GM21367 (cell line): ENCODE measurements around the gene AP4S1.
"Not testable (repeated sequence)": the region's sequence is repeated elsewhere in the genome, so short reads cannot be mapped to it uniquely, and the experiment has no call there.

ENCODE experiments used
- ATAC-seq: cut with Tn5 transposase; IDR thresholded peaks from one replicate; pipeline ENCODE4 v1.9.1; 2021; ENCODE audit not compliant: unreplicated experiment

Gene AP4S1, protein sequence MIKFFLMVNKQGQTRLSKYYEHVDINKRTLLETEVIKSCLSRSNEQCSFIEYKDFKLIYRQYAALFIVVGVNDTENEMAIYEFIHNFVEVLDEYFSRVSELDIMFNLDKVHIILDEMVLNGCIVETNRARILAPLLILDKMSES

DNA sequence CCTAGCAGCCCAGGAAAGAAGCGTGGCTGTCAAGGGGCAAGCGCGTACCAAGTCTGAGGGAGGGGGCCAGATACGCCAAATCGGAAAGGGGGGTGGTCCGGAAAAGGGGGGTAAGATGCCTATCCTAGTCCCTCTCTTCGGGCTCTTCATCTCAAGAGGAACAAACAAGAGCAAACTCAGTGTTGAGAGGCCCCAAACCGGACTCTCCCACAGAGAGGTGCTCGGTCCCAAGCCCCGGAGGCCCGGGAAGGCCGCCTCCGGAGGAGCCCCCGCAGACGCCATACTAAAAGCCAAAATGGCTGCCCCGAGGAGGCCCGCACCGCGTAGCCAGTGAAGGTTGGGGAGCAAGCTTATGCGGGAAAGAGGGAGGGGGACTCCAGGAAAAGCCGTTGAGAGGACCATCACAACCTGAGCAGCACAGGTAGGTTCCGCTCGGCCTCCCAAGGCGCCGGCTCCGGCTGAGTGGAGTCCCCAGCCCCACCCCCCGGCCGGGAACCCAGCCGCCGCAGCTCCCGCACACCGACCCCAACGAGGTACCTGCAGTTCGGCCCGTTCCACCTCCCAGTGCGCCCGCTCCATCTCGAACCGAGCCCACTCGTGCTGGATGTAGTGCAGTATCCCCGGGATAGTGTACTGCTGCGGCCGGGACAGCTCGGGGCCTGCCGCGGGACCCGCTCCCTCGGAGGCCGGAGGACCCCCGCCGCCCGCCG, at the start of gene AP4S1:
Gene AP4S1 (plus strand): TSS at position 283 of the 710 bp plus-strand sequence. CDS start 40,548 bp downstream, outside the sequence.
- ATAC-seq = no peak

DNA sequence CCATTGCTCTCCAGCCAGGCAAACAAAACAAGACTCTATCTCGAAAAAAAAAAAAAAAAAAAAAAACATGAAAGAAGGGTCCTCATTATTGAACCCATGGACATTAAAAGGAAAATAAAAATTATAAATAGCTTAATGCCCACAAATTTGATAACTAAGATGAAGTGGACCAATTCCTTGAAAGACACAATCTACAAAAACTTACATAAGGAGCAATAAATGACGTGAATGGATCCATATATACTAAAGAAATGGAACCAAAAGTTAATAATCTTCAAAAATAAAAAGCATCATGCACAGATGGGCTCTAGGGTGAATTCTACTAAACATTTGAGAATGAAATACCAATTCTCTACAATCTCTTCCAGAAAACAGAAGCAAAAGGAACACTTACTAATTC, 47.7 kb upstream of the AP4S1 start:
- ATAC-seq = no peak

DNA sequence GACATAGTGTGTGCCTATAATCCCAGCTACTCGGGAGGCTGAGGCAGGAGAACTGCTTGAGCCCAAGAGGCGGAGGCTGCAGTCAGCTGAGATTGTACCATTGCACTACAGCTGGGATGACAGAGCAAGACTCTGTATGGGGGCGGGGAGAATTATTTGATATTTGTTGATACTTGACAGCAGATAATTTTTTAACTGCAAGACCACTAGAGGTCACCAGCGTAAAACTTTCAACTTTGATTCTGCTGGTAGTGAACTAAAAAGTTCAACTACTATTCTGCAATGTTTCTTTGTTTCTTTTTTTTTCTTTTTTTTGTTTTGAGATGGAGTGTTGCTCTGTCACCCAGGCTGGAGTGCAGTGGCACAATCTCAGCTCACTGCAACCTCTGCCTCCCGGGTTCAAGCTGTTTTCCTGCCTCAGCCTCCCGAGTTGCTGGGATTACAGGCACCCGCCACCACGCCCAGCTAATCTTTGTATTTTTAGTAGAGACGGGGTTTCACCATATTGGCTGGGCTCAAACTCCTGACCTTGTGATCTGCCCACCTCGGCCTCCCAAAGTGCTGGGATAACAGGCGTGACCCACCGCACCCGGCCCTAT, 45.2 kb upstream of the AP4S1 start:
- not testable (repeated sequence) for ATAC-seq

DNA sequence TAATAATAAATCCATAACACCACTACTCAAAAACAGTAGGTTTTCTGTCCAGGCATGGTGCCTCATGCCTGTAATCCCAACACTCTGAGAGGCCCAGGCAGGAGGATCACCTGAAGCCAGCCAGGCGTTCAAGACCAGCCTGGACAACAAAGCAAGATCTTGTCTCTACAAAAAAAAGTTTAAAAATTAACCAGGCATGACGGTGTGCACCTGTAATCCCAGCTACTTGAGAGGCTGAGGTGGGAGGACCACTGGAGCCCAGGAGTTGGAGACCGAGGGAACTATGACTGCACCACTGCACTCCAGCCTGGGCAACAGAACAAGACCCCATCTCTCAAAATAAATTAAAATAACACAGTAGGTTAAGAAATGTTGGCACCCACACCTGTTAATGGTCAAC, 44.5 kb upstream of the AP4S1 start:
- no peak for ATAC-seq

DNA sequence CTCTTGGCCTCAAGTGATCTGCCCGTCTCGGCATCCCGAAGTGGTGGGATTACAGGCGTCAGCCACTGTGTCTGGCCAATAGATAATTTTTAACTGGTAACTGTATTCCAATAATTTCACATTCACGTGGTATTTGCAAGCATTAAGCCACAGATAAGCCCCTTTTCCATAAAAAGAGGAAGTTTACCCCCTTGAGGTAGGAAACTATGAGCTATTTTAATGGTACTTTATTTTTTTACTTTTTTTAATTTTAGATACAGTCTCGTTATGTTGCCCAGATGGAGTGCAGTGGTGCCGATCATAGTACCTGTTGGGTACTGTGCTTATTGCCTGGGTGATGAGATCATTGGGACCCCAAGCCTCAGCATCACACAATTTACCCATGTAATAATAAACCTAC, 42.9 kb upstream of the AP4S1 start:
- ATAC-seq = no peak

DNA sequence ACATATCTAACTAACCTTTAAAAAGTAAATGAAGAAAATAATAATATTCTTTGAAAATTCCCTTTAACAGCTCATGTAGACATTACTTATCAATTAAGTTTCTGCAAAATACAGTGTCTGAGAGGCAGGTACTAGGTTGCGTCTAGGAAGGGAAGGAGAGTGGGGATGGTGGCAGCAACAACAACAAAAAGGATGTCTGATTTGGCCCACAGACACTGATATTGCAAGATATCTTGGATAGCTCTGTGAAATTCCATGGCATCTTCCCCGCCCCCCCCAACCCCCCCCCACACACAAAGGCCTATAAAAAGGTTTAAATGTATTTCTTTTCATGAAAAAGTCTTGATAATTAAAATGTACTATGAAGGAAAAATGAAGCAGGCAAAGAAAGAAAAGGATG, 41.6 kb upstream of the AP4S1 start:
- ATAC-seq = no peak

DNA sequence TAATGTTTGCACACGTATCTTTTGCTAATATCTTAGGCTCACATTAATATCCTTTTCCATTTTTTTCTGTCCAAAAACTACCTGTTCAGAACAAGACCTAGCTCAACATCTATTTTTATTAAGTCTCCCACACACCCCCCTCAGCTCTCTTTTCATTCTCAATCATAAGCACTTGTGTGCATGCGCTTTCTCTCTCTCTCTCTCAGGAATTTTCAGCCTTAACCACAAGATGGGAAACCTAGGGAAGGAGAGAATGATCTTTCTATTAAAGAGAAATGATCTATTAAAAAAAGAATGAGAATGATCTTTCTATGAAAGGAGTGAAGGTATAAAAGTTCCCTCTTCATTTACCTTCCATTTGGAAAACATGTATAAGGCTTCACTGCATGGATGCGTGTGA, 39.7 kb upstream of the AP4S1 start:
- ATAC-seq = no peak

DNA sequence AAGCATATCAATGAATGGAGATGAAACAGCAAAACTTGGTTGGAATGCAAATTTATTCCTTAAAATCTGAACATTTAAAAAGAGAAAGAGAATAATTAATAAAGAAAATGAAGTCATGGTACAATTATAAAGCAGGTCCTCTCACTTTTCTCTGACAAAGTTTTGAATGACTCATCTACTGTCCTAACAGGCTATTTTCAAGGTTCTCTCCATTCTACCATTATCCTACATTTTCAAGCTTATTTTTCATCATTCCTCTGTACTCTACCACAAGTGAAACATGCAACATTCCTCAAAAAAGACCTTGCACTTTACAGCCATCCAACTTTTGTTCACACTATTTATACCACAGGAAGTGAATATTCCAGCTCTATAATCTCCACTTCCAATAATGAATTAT, 36.9 kb upstream of the AP4S1 start:
- ATAC-seq = no peak

DNA sequence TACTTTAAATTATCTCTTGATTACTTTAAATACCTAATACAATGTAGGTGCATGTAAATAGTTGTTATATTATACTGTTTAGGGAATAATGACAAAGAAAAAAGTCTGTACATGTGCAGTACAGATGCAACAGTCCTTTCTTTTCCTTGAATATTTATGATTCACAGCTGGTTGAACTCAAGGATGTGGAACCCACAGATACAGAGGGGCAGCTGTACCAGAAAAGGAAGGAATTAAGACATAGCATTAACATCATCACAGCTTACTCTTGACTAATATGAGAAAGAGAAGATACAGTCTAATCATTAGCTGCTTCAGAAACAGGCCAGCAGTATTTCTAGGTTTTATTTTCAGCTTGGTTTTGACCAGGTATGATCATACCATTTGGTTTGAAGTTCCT, 34.7 kb upstream of the AP4S1 start:
- no peak for ATAC-seq

DNA sequence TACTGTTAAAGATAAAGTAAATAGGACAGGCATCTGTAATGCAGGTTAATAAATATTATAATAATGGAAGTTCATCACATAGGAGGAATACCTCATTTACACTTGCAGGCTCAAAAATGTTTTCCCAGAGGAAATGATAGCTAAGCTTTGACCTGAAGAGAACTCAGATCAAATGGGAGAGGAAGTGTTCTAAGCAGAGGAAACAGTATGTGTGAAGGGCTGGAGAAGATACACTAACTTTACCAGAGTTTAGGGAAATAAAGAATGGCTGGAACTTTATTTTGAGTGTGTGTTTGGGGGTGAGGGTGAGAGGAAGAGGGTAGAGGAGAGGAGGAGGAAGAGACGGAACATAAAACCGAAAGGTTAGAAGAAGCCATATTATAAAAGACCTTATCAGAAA, 34.0 kb upstream of the AP4S1 start:
- no peak for ATAC-seq

DNA sequence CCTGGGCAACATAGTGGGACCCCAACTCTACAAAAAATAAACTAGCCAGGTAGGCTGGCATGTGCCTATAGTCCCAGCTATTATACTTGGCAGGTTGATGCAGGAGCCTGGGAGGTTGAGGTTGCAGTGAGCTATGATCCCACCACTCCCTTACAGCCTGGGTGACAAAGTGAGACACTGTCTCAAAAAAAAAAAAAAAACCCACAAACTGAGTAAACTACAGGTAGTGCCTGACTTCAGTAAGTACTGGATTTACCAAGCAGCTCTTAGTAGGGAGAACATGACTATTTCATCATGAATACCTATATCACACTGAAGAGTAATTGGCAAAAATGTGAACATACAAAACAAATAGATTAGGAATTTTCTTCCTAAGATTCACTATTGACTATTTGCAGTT, 32.4 kb upstream of the AP4S1 start:
- ATAC-seq = no peak

DNA sequence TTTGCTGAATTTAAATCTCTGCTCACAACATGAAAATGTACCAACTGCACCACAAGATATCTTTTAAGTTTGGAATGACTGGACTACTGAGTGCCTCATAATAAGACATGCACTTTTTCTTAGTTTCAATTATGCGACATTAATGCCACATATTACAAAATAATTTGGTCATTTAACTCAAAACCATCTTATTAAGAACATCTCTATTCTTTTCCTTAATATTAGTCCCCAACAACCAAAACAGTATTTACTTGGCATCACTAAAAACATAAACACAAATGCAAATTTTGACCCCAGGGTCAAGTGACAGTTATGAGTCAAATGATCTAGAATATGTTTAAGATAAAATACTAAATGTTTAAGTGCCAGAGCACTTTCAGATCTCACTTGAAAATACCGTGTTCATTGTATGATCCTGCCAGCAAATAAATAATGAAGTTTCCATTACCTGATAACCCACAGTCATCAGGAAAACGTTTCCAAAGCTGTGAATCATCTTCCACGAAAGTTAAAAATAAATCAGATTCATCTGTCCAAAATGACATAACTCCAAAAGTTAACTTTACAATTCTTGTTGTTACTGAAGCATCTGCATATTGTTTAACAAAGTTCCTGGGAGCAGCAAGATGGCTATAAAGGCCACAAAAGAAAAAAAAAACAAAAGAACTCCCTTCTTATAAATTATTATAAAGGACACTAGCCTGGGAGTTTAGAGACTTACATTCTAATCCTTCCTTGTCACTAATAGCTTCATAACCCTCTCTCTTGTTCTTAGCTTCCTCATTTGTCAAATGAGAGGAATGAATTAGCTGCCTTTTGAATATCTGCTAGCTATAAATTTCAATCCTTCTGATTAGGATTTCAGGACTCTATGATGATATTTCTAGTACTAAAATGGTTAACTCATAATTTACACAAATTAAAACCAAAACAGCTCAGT, 30.5 kb upstream of the AP4S1 start:
- ATAC-seq = no peak

DNA sequence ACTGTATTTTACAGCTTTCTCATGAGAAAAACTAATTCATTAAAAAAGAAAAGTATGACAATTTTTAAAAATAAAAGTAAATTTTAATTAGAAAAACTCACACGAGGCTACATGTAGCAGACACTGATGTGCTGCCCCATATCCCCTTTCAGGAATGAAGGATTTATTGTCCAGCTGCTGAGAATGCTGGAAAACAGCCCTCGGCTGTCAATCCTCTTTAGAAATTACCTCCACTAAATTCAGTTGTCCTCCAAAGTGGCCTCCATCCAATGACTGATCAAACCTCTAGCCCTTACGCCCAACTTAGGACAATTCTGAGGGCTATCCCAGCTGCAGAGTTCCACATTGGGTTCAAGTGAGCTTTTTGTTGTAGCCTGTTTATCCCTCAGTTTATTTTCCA, 29.8 kb upstream of the AP4S1 start:
- ATAC-seq = no peak

DNA sequence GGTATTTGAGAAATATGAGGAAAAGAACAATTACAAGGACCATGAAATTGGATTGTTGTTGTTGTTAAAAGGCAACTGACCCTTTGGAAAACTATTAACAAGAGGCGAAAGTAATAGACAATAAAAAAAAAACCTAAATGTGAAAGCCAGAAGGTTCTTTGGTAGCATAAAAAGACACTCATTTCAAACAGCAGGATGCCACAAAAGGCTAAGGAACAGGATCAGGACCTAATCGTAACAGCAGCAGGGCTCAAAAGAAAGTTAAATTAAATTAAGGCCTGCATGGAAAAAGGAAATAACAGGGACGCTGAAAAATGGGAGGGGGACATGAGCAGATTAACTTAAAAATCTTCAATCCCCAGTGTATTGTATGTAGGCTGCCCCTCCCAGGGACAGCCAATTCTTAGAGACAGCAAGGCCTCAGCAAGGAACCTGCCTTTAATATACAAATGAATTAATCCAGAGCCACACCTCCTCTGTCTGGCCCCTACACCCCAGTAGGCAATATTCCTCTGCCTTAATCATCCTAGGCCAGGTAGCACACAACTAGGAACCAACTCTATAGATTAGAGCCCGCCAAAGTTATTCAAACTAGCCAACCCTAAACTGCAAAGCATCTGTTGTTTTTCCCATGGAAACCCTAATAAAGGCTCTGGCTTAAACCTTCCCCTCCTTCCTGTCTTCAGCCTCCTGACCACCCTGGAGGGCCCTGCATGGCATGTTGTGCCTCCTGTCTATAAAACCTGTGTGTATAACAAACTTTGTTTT, 28.4 kb upstream of the AP4S1 start:
- no peak for ATAC-seq

DNA sequence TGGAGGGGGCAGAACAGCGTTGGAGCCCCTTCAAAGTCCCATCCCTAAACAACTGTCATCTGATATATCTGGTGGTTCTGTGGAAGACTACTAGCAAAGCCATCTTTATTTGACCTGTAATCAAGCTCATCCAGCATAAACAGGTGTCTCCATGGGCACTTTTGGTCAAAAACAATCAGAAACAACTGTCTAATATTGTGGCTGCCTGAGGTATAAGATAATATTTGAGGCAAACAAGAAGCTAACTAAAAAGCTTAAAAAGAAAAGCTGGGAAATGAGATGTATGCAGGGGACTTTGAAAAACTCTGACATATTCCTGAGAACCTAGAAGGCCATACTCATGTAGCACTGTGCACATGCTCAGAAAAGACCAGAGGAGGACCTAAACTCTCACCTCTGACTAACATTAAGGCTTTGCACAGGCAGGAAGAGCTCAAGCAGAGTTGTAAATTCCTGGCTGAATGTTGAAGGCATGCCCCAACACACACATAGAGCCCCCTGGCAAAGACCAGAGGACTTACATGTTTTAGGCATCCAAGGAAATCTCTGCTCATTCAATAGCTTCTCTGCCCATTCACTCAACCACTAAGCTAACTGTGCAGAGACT, 27.2 kb upstream of the AP4S1 start:
- ATAC-seq = no peak

DNA sequence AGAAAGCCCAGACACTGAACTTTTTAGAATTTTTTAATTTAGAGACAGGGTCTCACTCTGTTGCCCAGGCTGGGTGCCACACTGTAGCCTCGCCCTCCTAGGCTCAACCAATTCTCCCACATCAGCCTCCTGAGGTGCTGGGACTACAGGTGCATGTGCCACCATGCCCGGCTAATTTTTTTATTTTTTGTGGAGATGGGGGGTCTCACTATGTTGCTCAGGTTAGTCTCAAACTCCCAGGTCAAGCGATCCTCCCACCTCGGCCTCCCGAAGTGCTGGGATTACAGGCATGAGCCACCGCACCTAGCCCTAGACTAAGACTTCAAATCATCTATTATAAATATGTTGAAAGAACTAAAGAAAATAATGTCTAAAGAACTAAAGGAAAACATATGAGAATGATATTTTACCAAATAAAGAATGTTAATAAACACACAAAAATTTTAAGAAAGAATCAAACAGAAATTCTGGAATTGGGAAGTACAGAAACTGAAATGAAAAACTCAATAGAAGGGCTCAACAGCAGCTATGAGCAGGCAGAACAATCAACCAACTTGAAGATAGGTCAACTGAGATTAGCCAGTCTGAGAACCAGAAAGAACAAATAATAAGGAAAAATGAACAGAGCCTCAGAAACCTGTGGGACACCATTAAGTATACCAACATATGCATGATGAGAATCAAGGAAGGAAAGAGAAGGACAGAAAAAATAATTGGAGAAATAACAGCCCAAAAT, 26.2 kb upstream of the AP4S1 start:
- ATAC-seq = no peak

DNA sequence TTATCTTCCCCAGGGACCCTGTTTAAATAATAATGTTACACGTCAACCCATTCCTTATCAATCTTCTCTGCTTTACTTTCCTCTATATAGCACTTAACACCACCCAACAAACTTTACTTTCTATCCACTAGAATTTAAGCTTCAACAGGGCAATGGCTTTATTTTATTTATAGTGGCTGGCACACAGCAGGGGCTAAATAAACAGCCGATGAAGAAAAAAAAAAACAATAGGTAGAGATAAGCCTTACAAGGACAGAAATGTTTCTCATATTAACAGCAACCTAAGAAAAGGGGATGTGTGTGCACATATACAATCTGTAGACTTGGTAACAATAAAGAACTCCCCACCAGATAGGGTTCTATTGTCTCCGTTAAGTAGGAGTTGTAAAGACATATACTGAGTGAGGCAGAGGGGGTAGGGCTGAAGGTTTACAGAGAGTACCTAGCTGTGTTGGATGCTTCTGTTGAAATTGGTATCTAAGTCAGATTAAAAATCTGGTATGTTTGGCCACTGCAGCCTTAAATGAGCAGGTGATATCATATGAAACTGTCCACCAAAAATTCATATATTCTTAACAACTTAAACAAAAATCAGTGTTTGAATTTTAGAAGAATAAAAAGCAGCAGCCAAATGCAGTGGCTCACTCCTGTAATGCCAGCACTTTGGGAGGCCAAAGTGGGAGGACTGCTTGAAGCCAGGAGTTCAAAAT, 24.7 kb upstream of the AP4S1 start:
- no peak for ATAC-seq

DNA sequence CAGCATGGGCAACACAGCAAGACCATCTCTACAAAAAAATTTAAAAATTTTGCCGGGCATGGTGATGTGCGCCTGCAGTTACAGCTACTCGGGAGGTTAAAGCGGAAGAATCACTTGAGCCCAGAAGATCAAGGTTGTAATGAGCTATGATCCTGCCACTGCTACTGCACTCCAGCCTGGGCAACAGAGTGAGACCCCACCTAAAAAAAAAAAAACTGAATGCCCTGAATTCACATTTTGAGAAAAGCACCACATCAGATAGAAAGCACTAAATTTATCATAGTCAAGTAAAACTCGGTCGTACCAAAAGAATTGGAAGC, 24.1 kb upstream of the AP4S1 start:
- ATAC-seq = no peak

DNA sequence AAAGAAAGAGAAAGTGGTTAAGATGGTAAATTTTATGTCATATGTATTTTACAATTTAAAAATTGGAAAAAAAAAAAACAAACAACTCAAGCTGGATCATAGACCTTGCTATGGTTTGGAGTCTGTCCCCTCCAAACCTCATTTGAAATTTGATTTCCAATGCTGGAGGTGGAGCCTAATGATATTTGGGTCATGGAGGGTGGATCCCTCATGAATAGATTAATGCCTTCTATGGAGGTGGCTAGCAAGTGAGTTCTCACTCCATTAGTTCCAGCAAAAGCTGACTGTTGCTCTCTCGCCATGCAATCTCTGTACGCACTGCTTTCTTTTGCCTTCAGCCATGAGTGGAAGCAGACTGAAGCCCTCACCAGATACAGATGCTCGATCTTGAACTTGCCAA, 22.2 kb upstream of the AP4S1 start:
- ATAC-seq = no peak
